Mesenchymal stem cell (in vitro differentiated cells and primary cell): Measurements from ENCODE around the gene LNP1.

Source experiments
- DNase-seq: peaks from one replicate; pipeline ENCODE4 v3.0.0-alpha.2; 2013
- H2AFZ ChIP-seq: one replicate; pipeline ENCODE4 v1.6.1; 2013; ENCODE audit warnings: low read depth, mild to moderate bottlenecking, control low read depth, inconsistent platforms, low read length, moderate library complexity
- H2AK5ac ChIP-seq: 2 replicates; pipeline ENCODE4 v1.6.1; 2013; ENCODE audit warnings: low read length, moderate library complexity, mild to moderate bottlenecking, inconsistent platforms; ENCODE audit not compliant: severe bottlenecking
- H2BK120ac ChIP-seq: one replicate; pipeline ENCODE4 v1.6.1; 2013; ENCODE audit warnings: low read depth, mild to moderate bottlenecking, inconsistent platforms, low read length, moderate library complexity
- H2BK12ac ChIP-seq, 2 experiments: one replicate each; pipeline ENCODE4 v1.6.1; 2013; ENCODE audit warnings: inconsistent platforms in 2 of 2, low read length in 2 of 2, mild to moderate bottlenecking in 2 of 2, moderate library complexity in 2 of 2, control low read depth in 1 of 2
- H2BK15ac ChIP-seq: one replicate; pipeline ENCODE4 v1.6.1; 2013; ENCODE audit warnings: mild to moderate bottlenecking, low read depth, inconsistent platforms; ENCODE audit not compliant: poor library complexity, severe bottlenecking
- H2BK5ac ChIP-seq: 2 replicates; pipeline ENCODE4 v1.6.1; 2013; ENCODE audit warnings: low read depth, mild to moderate bottlenecking, low read length, control low read depth, inconsistent platforms; ENCODE audit not compliant: poor library complexity, severe bottlenecking
- H3K14ac ChIP-seq, 2 experiments: one replicate each; pipeline ENCODE4 v1.6.1; 2013; ENCODE audit warnings: inconsistent platforms in 2 of 2, low read length in 2 of 2, control low read depth in 1 of 2, mild to moderate bottlenecking in 1 of 2, moderate library complexity in 1 of 2
- H3K18ac ChIP-seq, 2 experiments: one replicate each; pipeline ENCODE4 v1.6.1; 2013; ENCODE audit warnings: inconsistent platforms in 2 of 2, low read length in 2 of 2, control low read depth in 1 of 2, low read depth in 1 of 2, mild to moderate bottlenecking in 1 of 2
- H3K23ac ChIP-seq, 2 experiments: one replicate each; pipeline ENCODE4 v1.6.1; 2013; ENCODE audit warnings: inconsistent platforms in 2 of 2, low read length in 2 of 2, mild to moderate bottlenecking in 2 of 2, moderate library complexity in 2 of 2, control low read depth in 1 of 2
- H3K27ac ChIP-seq: 2 replicates; pipeline ENCODE4 v1.5.1; 2013; ENCODE audit warnings: mild to moderate bottlenecking, moderate library complexity, low read length, control low read depth, inconsistent platforms; ENCODE audit not compliant: poor library complexity, severe bottlenecking
- H3K27me3 ChIP-seq, 2 experiments: 2 replicates each; pipeline versions ENCODE4 v1.6.1 to v1.7.0; 2013; ENCODE audit warnings: low read length in 2 of 2, mild to moderate bottlenecking in 2 of 2, moderate library complexity in 2 of 2, control low read depth in 1 of 2, inconsistent platforms in 1 of 2; ENCODE audit not compliant: control insufficient read depth in 1 of 2, insufficient read depth in 1 of 2
- H3K36me3 ChIP-seq, 2 experiments: 2 replicates each; pipeline versions ENCODE4 v1.6.1 to v1.7.0; 2013; ENCODE audit warnings: low read length in 2 of 2, control low read depth in 1 of 2, inconsistent platforms in 1 of 2, low read depth in 1 of 2, mild to moderate bottlenecking in 1 of 2; ENCODE audit not compliant: insufficient read depth in 2 of 2, control insufficient read depth in 1 of 2
- H3K4ac ChIP-seq, 2 experiments: one replicate each; pipeline ENCODE4 v1.6.1; 2013; ENCODE audit warnings: inconsistent platforms in 2 of 2, low read length in 2 of 2, mild to moderate bottlenecking in 2 of 2, moderate library complexity in 2 of 2, control low read depth in 1 of 2, low read depth in 1 of 2
- H3K4me1 ChIP-seq: 2 replicates; pipeline ENCODE4 v1.6.1; 2013; ENCODE audit warnings: low read depth, low read length, control low read depth; ENCODE audit not compliant: control insufficient read depth, insufficient read depth
- H3K4me2 ChIP-seq: 2 replicates; pipeline ENCODE4 v1.6.1; 2013; ENCODE audit warnings: low read length, mild to moderate bottlenecking, inconsistent platforms; ENCODE audit not compliant: poor library complexity, severe bottlenecking
- H3K4me3 ChIP-seq, 2 experiments: 2 replicates each; pipeline versions ENCODE4 v1.5.1 to v1.7.0; 2013; ENCODE audit warnings: low read length in 2 of 2, mild to moderate bottlenecking in 2 of 2, control low read depth in 1 of 2, low read depth in 1 of 2; ENCODE audit not compliant: insufficient read depth in 1 of 2
- H3K79me1 ChIP-seq: replicated peaks from 2 replicates; pipeline ENCODE4 v1.6.1; 2013; ENCODE audit warnings: mild to moderate bottlenecking, control low read depth, low read length, inconsistent platforms; ENCODE audit not compliant: poor library complexity, severe bottlenecking
- H3K9ac ChIP-seq: 2 replicates; pipeline ENCODE4 v1.7.0; 2013; ENCODE audit warnings: mild to moderate bottlenecking, low read length, moderate library complexity
- H3K9me3 ChIP-seq: 2 replicates; pipeline ENCODE4 v1.7.0; 2013; ENCODE audit warnings: mild to moderate bottlenecking, low read length; ENCODE audit not compliant: control insufficient read depth
- H4K8ac ChIP-seq: one replicate; pipeline ENCODE4 v1.6.1; 2013; ENCODE audit warnings: inconsistent platforms, mild to moderate bottlenecking, low read length, moderate library complexity
- H4K91ac ChIP-seq: one replicate; pipeline ENCODE4 v1.6.1; 2013; ENCODE audit warnings: mild to moderate bottlenecking, low read length, inconsistent platforms
- WGBS: methylation state at CpG from one replicate; pipeline ENCODE4 v1.1.7; 2013; ENCODE audit warnings: mixed read lengths; 5-methylcytosine and 5-hydroxymethylcytosine counted together

LNP1 gene

GRCh38 chr3:100354850-100355249 lies 46.5 kb upstream of the LNP1 start:
- H3K9ac ChIP-seq: no peak overlapping the region
- peaks cover 3% of the 10 kb centered on the region for H3K9me3 ChIP-seq
- no peak overlapping the region for H2BK15ac ChIP-seq
- no peak overlapping the region for H2AFZ ChIP-seq
- peaks cover 4% of the 10 kb centered on the region for H3K4me1 ChIP-seq
- H3K27me3 ChIP-seq: no peaks in the 10 kb centered on the region
- H4K8ac ChIP-seq: no peak overlapping the region
- H2BK120ac ChIP-seq: no peak overlapping the region
- H3K18ac ChIP-seq: no peak overlapping the region
- H3K79me1 ChIP-seq: peaks cover 11% of the 10 kb centered on the region
- H3K4ac ChIP-seq: no peak overlapping the region
- H3K14ac ChIP-seq: no peak overlapping the region
- no peak overlapping the region for H3K4me3 ChIP-seq
- no peak overlapping the region for H4K91ac ChIP-seq
- H2BK5ac ChIP-seq: no peak overlapping the region
- no peak overlapping the region for H3K4me2 ChIP-seq
- peak overlapping the region; percentile 33 for H3K27ac ChIP-seq
- H3K23ac ChIP-seq: no peak overlapping the region
- no peak for DNase-seq
- peaks cover 22 to 81% of the 10 kb centered on the region in 2 experiments for H3K36me3 ChIP-seq
- peak overlapping the region; percentile 19 for H2AK5ac ChIP-seq
- H2BK12ac ChIP-seq: no peak overlapping the region
- WGBS: 90% methylated on average over 2 of the region's 3 CpGs

- Histone ChIP-seq H2BK15ac (no peak overlapping the region), H4K8ac (no peak overlapping the region), H3K14ac (no peak overlapping the region), H3K27ac (no peak overlapping the region), H3K9ac (no peak overlapping the region), H3K9me3 (no peaks in the 10 kb centered on the region), H3K79me1 (peaks cover 5% of the 10 kb centered on the region), H3K18ac (no peak overlapping the region), H2AK5ac (no peak overlapping the region), H2BK5ac (no peak overlapping the region), H3K4ac (no peak overlapping the region), H2BK120ac (no peak overlapping the region), H3K27me3 (no peaks in the 10 kb centered on the region), H3K23ac (no peak overlapping the region), H3K36me3 (peaks cover 17 to 90% of the 10 kb centered on the region in 2 experiments), H2BK12ac (no peak overlapping the region), H3K4me1 (peaks cover 4% of the 10 kb centered on the region), H4K91ac (no peak overlapping the region), H2AFZ (no peak overlapping the region), H3K4me2 (no peak overlapping the region), H3K4me3 (no peak overlapping the region)
- WGBS: 97% methylated on average over 2 of the region's 2 CpGs
- DNase-seq: peak; percentile 24
Observed at GRCh38 chr3:100358413-100358812, 42.9 kb upstream of the LNP1 start.

GRCh38 chr3:100359035-100359434 lies 42.3 kb upstream of the LNP1 start:
- H3K36me3 ChIP-seq: peaks cover 13 to 90% of the 10 kb centered on the region in 2 experiments
- no peak overlapping the region for H3K18ac ChIP-seq
- no peak overlapping the region for H3K4me3 ChIP-seq
- no peak overlapping the region for H4K91ac ChIP-seq
- DNase-seq: no peak
- no peak overlapping the region for H2BK12ac ChIP-seq
- peaks cover 2% of the 10 kb centered on the region for H3K4me1 ChIP-seq
- H3K27ac ChIP-seq: no peak overlapping the region
- H2BK5ac ChIP-seq: no peak overlapping the region
- no peak overlapping the region for H2AK5ac ChIP-seq
- no peak overlapping the region for H3K23ac ChIP-seq
- no peak overlapping the region for H3K4ac ChIP-seq
- no peaks in the 10 kb centered on the region for H3K9me3 ChIP-seq
- no peak overlapping the region for H3K4me2 ChIP-seq
- no peak overlapping the region for H3K14ac ChIP-seq
- WGBS: 97% methylated on average over 2 of the region's 3 CpGs
- H4K8ac ChIP-seq: no peak overlapping the region
- H2BK120ac ChIP-seq: no peak overlapping the region
- no peaks in the 10 kb centered on the region for H3K27me3 ChIP-seq
- H2AFZ ChIP-seq: no peak overlapping the region
- no peak overlapping the region for H2BK15ac ChIP-seq
- peaks cover 3% of the 10 kb centered on the region for H3K79me1 ChIP-seq
- no peak overlapping the region for H3K9ac ChIP-seq

GRCh38 chr3:100360757-100361496 lies 40.4 kb upstream of the LNP1 start:
- H3K4ac ChIP-seq: no peak overlapping the region
- no peak overlapping the region for H4K91ac ChIP-seq
- no peak overlapping the region for H2BK12ac ChIP-seq
- H3K27me3 ChIP-seq: no peaks in the 10 kb centered on the region
- no peak overlapping the region for H2BK120ac ChIP-seq
- no peak overlapping the region for H3K9ac ChIP-seq
- peaks cover 11 to 90% of the 10 kb centered on the region in 2 experiments for H3K36me3 ChIP-seq
- no peaks in the 10 kb centered on the region for H3K79me1 ChIP-seq
- H3K14ac ChIP-seq: no peak overlapping the region
- no peak overlapping the region for H3K18ac ChIP-seq
- H3K27ac ChIP-seq: no peak overlapping the region
- no peak overlapping the region for H4K8ac ChIP-seq
- 99% methylated on average over 4 of the region's 4 CpGs for WGBS
- no peak for DNase-seq
- H2BK5ac ChIP-seq: no peak overlapping the region
- no peak overlapping the region for H2AFZ ChIP-seq
- H3K4me1 ChIP-seq: no peaks in the 10 kb centered on the region
- H2BK15ac ChIP-seq: no peak overlapping the region
- no peak overlapping the region for H3K23ac ChIP-seq
- no peak overlapping the region for H3K4me2 ChIP-seq
- H3K4me3 ChIP-seq: no peak overlapping the region
- no peak overlapping the region for H2AK5ac ChIP-seq
- H3K9me3 ChIP-seq: no peaks in the 10 kb centered on the region
